A673 (cell line): Measurements from ENCODE around the gene SDC1. TPM values are rescaled to one million over a fixed set of nuclear protein-coding genes. Genes with fewer than 3 reads are reported as not detected.

Experiments
- BruUV-seq: library from RNA; stranded (reverse); fragments of 400-500 nt; replicated peaks from 2 replicates; lab custom pipeline; 2021; lab: Mats Ljungman, UMichigan
- CTCF ChIA-PET: fragments of 300-600 bp; sonication (Branson Sonifier 250); formaldehyde crosslinking; loops from one replicate; lab custom pipeline; 2022; ENCODE audit warnings: antibody characterized with exemption; lab: Charles Lee
- POLR2A ChIA-PET: fragments of 300-600 bp; sonication (Branson Sonifier 250); formaldehyde crosslinking; loops from one replicate; lab custom pipeline; 2022; ENCODE audit warnings: antibody characterized with exemption; ENCODE audit not compliant: low non-redundant PET; lab: Charles Lee
- DNase-seq: peaks from one replicate; pipeline ENCODE4 v3.0.0-alpha.2; 2015; ENCODE audit warnings: low spot score
- H3K27ac ChIP-seq: fragments of 200-600 bp; sonication (generic); 2 replicates; pipeline ENCODE4 v1.5.1; 2016; ENCODE audit warnings: mixed run types, low read depth, mild to moderate bottlenecking, mixed read lengths, antibody characterized with exemption, low read length; ENCODE audit not compliant: poor library complexity, severe bottlenecking
- H3K27me3 ChIP-seq: fragments of 200-600 bp; sonication (generic); replicated peaks from 2 replicates; pipeline ENCODE4 v1.6.1; 2017; ENCODE audit warnings: mixed run types, low read depth, mild to moderate bottlenecking, mixed read lengths, antibody characterized with exemption, low read length; ENCODE audit not compliant: insufficient read depth, poor library complexity
- H3K36me3 ChIP-seq: fragments of 200-600 bp; sonication (generic); 2 replicates; pipeline ENCODE4 v1.6.1; 2016; ENCODE audit warnings: mixed run types, mild to moderate bottlenecking, mixed read lengths, antibody characterized with exemption, low read length; ENCODE audit not compliant: insufficient read depth, poor library complexity, severe bottlenecking
- H3K4me1 ChIP-seq: fragments of 200-600 bp; sonication (generic); 2 replicates; pipeline ENCODE4 v1.6.1; 2017; ENCODE audit warnings: mixed run types, mild to moderate bottlenecking, mixed read lengths, antibody characterized with exemption, low read length; ENCODE audit not compliant: insufficient read depth, poor library complexity, severe bottlenecking
- H3K4me3 ChIP-seq: fragments of 200-600 bp; sonication (generic); 2 replicates; pipeline ENCODE4 v1.5.1; 2016; ENCODE audit warnings: low read depth, mixed run types, mild to moderate bottlenecking, mixed read lengths, low read length; ENCODE audit not compliant: poor library complexity, severe bottlenecking
- H3K9me3 ChIP-seq: fragments of 200-600 bp; sonication (generic); 2 replicates; pipeline ENCODE4 v1.6.1; 2016; ENCODE audit warnings: mixed run types, low read depth, mild to moderate bottlenecking, mixed read lengths, antibody characterized with exemption, low read length; ENCODE audit not compliant: poor library complexity, severe bottlenecking
- CTCF ChIP-seq: fragments of 300-800, 200-600 bp; sonication (generic); conservative IDR thresholded peaks from 2 replicates; pipeline ENCODE4 v1.5.1; 2017; ENCODE audit warnings: low read depth, mild to moderate bottlenecking, antibody characterized with exemption, low read length, moderate library complexity, mixed read lengths
- EZH2 ChIP-seq: fragments of 200-600 bp; sonication (generic); IDR thresholded peaks from 2 replicates; pipeline ENCODE4 v1.6.1; 2017; ENCODE audit warnings: borderline replicate concordance, low read depth, mild to moderate bottlenecking, mixed read lengths, antibody characterized with exemption, low read length; ENCODE audit not compliant: poor library complexity, severe bottlenecking
- intact Hi-C: fragments of 100-400 bp; cut with micrococcal nuclease; formaldehyde crosslinking; loops from one replicate; pipeline ENCODE4 v1.10.0; 2022; ENCODE audit not compliant: unreplicated experiment
- total RNA-seq: library from RNA; stranded (reverse); gene quantifications from 2 replicates; pipeline ENCODE4 v1.2.3, GENCODE V29; 2021

SDC1 gene
- total RNA-seq, 1 experiment from 2014 or later: 1.4 TPM

- BruUV-seq: no TSS peak
- H3K9me3 ChIP-seq: no peaks in the 10 kb centered on the region
- peak; percentile 33 for DNase-seq
- H3K27me3 ChIP-seq: no peaks in the 10 kb centered on the region
- no peaks in the 10 kb centered on the region for H3K36me3 ChIP-seq
- CTCF ChIA-PET: no interaction called here
- no peak for TF ChIP-seq EZH2
- TF ChIP-seq CTCF: no peak
- intact Hi-C loops: no loop called here
- no peak overlapping the region for H3K27ac ChIP-seq
- peaks cover 22% of the 10 kb centered on the region for H3K4me1 ChIP-seq
- POLR2A ChIA-PET: no interaction called here
- no peak overlapping the region for H3K4me3 ChIP-seq
Measured at GRCh38 chr2:20213651-20214565, 11.0 kb downstream of the SDC1 start.

- ChIA-PET POLR2A (no interaction called here), CTCF (no interaction called here)
- TF ChIP-seq EZH2: no peak
- TF ChIP-seq CTCF: no peak
- no TSS peak for BruUV-seq
- Histone ChIP-seq H3K27ac (peak overlapping the region; percentile 57), H3K27me3 (no peaks in the 10 kb centered on the region), H3K4me1 (peaks cover 22% of the 10 kb centered on the region), H3K9me3 (no peaks in the 10 kb centered on the region), H3K36me3 (no peaks in the 10 kb centered on the region), H3K4me3 (no peak overlapping the region)
- intact Hi-C loops: no loop called here
- DNase-seq: no peak
Measured at GRCh38 chr2:20212871-20213503, 11.9 kb downstream of the SDC1 start.

- intact Hi-C loops: no loop called here
- no peaks in the 10 kb centered on the region for H3K36me3 ChIP-seq
- no peak overlapping the region for H3K4me3 ChIP-seq
- no peak for TF ChIP-seq CTCF
- TF ChIP-seq EZH2: no peak
- H3K9me3 ChIP-seq: no peaks in the 10 kb centered on the region
- peak overlapping the region; percentile 57 for H3K27ac ChIP-seq
- POLR2A ChIA-PET: no interaction called here
- H3K27me3 ChIP-seq: no peaks in the 10 kb centered on the region
- DNase-seq: peak; percentile 63
- H3K4me1 ChIP-seq: peaks cover 22% of the 10 kb centered on the region
- BruUV-seq: no TSS peak
- CTCF ChIA-PET: no interaction called here
Measured at GRCh38 chr2:20212459-20212870, 12.5 kb downstream of the SDC1 start.
